Measurements from ENCODE around the gene RINL.
"Not testable (repeated sequence)": the region's sequence is repeated elsewhere in the genome, so short reads cannot be mapped to it uniquely, and the experiment has no call there.

RINL gene

DNA sequence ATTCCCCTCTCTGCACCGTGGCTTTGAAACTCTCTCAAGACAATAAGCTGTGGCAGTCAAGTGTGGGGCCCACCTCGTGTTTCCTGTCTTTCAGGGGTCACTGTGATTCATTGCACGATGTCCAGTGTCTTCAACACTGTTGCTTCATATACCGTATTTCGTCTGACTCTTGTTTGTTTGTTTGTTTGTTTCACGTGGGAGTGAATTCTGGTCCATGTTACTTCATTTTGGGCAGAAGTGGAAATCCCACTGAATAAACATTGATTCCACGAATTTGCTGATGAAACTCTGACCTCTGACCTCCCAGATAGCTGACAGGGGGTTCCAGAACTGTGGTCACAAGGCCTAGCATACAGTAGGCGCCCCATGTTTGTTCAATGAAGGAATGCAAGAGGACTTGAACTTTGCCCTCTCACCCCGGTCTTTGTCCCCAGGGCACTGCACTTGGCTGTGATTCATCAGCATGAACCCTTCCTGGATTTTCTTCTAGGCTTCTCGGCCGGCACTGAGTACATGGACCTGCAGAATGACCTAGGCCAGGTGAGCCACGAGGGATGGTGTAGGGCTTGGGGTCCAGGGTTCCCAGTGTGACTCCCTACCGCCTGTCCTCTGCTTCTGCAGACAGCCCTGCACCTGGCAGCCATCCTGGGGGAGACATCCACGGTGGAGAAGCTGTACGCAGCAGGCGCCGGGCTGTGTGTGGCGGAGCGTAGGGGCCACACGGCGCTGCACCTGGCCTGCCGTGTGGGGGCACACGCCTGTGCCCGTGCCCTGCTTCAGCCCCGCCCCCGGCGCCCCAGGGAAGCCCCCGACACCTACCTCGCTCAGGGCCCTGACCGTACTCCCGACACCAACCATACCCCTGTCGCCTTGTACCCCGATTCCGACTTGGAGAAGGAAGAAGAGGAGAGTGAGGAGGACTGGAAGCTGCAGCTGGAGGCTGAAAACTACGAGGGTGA lies 26.8 kb upstream of the RINL start:
- DNase-seq (ENCODE audit: low read depth in 2 of 2) = no peak

- no peak for DNase-seq (ENCODE audit: low read depth in 2 of 2)
These were observed 23.6 kb upstream of the RINL start for GRCh38 chr19:38901683-38902082.

DNA sequence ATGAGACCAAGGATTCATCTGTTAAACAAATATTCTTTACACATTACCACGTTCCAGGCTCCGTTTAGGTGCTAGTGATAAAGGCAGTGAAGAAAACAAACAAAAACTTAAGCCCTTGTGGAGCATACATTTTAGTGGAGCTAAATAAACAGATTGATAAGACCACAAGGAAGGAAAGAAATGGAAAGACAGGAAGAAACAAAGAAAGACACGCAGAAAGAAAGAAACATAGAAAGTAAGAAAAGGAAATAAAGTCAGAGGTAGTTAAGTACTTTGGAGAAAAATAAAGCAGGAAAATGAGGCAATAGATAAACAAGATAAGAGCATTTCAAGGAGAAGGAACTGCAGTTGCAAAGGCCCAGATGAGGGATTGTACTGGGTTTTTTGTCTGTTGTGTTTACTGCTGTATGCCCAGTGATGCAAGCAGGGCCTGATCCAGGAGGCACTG lies 22.7 kb upstream of the RINL start:
- no peak for DNase-seq (ENCODE audit: low read depth in 2 of 2)

GRCh38 chr19:38900202-38900629 lies 22.1 kb upstream of the RINL start:
- DNase-seq (ENCODE audit: low read depth in 2 of 2) = no peak

- DNase-seq (ENCODE audit: low read depth in 2 of 2) = peak; percentile 99
These were observed 21.5 kb upstream of the RINL start, which contains the start of the genes NFKBIB and SIRT2 for GRCh38 chr19:38899447-38900201. Gene NFKBIB, plus strand, starts transcription at chr19:38899969. Its CDS starts 64 bp downstream, at chr19:38900033. Gene SIRT2, minus strand, starts transcription at chr19:38899618. Its CDS starts 97 bp downstream, at chr19:38899521.

DNA sequence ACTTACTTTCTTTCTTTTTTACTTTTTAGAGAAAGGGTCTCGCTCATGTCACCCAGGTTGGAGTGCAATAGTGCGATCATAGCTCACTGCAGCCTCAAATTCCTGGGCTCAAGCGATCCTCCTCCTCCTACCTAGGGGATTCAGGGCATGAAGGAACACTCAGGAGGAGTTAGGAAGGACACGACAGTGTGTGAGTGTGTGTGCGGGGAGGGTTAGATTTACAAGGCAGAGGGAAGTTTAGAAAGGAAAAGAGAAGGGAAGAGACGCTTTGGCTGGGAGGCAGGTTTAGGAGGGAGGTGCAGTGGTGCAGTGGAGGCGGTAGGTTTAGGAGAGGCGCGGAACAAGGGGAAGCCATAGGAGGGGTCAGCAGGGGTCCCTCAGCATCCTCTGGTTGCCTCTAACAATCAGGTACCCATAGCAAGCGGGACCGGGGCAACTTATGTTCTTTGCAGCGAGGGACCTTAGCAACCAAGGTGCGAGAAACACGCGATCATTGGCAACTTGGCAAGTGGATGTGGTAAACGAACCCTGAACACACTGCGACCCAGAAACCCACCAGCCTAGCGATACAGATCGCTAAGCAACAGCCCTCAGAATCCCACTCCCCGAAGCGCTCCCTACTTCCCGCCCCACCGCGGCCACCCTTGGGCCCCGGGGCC lies 20.8 kb upstream of the RINL start:
- no peak for DNase-seq (ENCODE audit: low read depth in 2 of 2)

DNA sequence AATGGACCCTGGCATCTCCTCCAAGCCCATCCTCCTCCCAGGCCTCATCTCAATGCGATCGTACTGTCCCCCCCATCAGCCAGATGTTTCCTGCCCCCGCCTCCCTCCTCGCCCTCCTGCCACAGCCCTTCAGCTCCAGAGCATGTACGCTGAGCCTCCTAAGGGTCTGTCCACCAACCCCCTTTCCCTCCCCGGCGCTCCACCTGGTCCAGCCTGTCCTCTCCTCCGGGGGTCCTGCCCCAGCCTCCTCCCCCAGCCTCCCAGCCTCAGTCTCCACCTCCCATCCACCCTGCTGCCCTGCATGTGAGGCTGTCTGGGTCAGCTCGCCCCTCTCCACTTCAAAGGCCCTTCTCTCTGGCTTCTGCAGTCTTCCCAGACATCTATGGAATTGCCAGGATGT lies 16.9 kb upstream of the RINL start:
- DNase-seq (ENCODE audit: low read depth in 2 of 2) = no peak

GRCh38 chr19:38893341-38893771 lies 15.3 kb upstream of the RINL start:
- no peak for DNase-seq (ENCODE audit: low read depth in 2 of 2)

DNA sequence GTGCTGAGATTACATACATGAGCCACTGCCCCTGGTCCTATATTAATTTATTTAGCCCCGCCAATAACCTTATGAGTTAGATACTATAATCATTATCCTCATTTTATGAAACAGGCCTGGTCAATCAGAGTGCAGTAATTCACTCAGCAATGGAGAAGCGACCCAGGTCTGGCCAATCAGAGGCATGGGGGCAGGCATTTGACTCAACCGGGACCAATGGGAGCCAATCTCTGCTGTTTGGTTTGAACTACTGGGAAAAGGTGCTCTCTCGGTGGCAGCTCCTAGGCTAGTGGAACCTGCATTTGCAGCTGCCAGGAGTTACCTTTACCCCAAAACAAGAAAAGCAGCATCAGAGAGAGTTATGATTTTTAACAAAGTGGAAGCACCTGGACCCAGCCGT lies 14.8 kb upstream of the RINL start:
- no peak for DNase-seq (ENCODE audit: low read depth in 2 of 2)

GRCh38 chr19:38891771-38892170 lies 13.7 kb upstream of the RINL start:
- no peak for DNase-seq (ENCODE audit: low read depth in 2 of 2)

- DNase-seq (ENCODE audit: low read depth in 2 of 2) = no peak
These were observed 12.6 kb upstream of the RINL start for GRCh38 chr19:38890686-38891085.

- DNase-seq (ENCODE audit: low read depth in 2 of 2) = no peak
These were observed 11.7 kb upstream of the RINL start for GRCh38 chr19:38889803-38890202.

- DNase-seq (ENCODE audit: low read depth in 2 of 2) = no peak
These were observed 10.8 kb upstream of the RINL start for GRCh38 chr19:38888876-38889275.

DNA sequence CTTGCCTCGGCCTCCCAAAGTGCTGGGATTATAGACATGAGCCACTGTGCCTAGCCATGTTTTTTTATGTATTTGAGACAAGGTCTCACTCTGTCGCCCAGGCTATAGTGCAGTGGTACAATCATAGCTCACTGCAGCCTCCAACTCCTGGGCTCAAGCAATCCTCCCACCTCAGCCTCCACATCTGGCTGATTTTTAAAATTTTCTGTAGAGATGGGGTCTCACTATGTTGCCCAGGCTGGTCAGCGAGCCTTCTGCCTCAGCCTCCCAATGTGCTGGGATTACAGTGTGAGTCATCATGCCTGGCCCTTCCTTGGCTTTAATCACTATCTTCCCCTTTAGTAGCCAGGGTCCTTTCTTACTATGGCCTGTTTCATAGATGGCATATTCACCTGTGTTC lies 6.6 kb upstream of the RINL start:
- not testable (repeated sequence) for DNase-seq (ENCODE audit: low read depth in 2 of 2)

DNA sequence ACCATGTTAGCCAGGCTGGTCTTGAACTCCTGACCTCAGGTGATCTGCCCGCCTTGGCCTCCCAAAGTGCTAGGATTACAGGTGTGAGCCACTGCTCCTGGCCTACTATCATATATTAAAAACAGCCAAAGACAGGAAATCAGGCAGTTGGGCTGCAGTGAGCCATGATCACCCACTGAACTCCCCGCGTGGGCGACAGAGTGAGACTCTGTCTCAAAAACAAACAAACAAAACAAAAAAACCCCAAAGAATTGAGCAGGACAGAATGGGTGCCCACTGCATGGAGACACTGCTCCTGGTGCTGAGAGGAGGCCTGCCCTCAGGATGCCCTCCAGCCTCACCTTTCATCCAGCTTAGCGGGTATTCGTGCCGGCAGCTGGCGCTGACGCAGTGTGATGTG lies 5.2 kb upstream of the RINL start:
- DNase-seq (ENCODE audit: low read depth in 2 of 2) = no peak

GRCh38 chr19:38880882-38881609 lies 3.0 kb upstream of the RINL start:
- no peak for DNase-seq (ENCODE audit: low read depth in 2 of 2)

DNA sequence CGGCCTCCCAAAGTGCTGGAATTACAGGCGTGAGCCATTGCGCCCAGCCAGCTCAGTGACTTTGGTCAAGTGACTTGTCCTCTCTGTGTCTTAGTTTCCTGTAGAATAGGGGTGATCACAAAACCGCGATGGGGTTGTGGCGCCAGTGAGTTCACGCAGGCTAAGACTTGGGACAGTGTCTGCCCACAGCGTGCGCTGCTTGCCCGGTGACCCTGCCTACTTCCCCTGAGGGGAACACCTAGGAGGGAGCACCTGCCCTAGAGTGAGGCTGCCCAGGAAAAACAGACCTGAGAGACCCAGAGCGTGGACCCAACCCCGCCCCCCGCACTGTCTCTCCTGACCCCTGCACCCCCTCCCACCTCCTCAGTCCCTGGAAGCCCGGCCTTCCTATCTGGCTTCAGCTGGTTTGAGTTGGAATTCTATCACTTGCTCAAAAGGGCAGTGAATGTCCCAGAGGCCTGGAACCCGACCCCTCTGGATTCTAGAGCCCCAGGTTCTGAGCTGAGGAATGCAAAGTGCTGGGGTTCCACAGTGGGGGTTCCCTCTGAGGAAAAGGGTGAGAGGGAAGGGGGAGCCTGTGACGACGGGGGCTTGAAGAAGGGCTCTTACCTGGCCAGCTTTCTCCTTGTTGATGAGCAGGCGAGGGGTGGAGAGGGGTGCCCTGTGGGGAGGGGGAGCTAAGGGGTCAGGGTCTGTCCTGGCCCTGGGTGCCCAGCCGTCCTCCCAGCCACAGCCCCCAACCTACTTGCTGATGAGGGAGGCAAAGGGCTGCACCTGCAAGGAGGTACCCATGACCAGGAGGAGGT lies 2.2 kb upstream of the RINL start:
- DNase-seq (ENCODE audit: low read depth in 2 of 2) = no peak

GRCh38 chr19:38879400-38879751 lies 1.3 kb upstream of the RINL start:
- no peak for DNase-seq (ENCODE audit: low read depth in 2 of 2)

GRCh38 chr19:38878575-38879399 lies 712 bp upstream of the RINL start:
- DNase-seq (ENCODE audit: low read depth in 2 of 2) = no peak

Data from stimulated activated CD8-positive, alpha-beta memory T cell treated with anti-CD3 and anti-CD28 coated beads, Interleukin-15, amount 100 ng/mL, for 48 hours (primary cell).